COR-L47 (cell line): ENCODE results near the gene CAMK2A.

Experiments
- DNase-seq: peaks from one replicate; lab custom pipeline; 2025; lab: John Stamatoyannopoulos, UW

The CAMK2A gene

GRCh38 chr5:150289551-150290390, at the start of gene CAMK2A:
Gene CAMK2A (minus strand): TSS chr5:150289773. CDS start chr5:150289625, 148 bp downstream.
- DNase-seq = peak; percentile 86

- DNase-seq = peak; percentile 63
Observed at GRCh38 chr5:150339165-150339564, 49.6 kb upstream of the CAMK2A start.

DNA sequence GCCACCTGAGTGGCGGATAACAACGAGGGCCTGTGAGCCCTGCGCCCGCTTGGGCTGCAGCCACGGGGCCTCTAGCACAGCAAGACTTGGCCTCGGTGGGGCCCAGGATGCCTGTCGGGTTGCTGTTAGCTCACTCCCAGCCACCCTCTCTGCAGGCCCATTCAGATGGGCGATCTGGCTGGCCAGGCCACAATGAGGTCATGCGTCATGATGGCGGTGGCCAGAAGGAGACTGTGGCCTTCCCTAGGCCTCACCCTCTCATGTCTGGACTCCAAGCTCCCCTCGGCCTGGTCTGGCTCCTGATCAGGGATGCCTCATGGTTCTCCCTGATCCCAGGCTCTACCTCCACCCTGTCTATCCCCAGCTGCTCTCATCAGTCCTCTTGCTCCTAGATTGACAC, 49.0 kb upstream of the CAMK2A start:
- no peak for DNase-seq

DNA sequence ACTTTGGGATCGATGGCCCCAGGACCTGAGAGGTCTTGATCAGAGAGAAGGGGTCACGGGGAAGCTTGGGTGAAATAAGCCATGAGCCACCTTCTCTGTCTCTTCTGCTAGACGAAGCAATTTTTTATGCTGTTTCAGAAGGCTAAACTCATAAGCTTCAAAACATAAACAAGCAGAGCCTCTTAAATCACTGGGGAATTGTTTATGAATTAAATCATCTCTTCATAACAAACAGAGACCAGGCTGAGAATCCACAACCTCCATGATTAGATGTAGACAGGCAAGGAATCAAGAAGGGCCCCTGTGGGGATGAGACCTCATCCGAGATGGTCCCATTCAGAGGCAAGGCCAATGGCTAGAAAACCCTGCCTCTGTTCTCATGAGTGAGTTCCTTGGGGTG, 46.2 kb upstream of the CAMK2A start:
- no peak for DNase-seq

- DNase-seq = no peak
Observed at GRCh38 chr5:150333400-150333799, 43.8 kb upstream of the CAMK2A start.

GRCh38 chr5:150329881-150330876, 40.6 kb upstream of the CAMK2A start:
- no peak for DNase-seq

DNA sequence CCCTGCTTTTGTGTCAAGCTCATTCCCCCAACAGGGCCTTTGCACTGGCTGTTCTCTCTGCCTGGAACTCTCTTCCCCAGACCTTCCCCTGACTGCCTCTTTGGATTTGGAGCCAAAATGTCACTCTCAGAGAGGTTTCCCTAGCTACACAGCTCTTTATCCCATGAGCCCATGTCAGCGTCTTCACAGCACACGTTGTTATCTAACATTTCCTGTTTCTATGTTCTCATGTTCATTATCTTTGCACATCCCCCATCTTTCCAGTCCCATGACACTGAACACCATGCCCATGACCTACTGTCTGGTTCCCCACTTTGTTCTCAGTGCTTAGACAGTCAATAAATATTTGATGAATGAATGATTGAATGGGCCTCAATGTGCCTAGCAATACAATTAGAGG, 39.5 kb upstream of the CAMK2A start:
- DNase-seq = no peak

DNA sequence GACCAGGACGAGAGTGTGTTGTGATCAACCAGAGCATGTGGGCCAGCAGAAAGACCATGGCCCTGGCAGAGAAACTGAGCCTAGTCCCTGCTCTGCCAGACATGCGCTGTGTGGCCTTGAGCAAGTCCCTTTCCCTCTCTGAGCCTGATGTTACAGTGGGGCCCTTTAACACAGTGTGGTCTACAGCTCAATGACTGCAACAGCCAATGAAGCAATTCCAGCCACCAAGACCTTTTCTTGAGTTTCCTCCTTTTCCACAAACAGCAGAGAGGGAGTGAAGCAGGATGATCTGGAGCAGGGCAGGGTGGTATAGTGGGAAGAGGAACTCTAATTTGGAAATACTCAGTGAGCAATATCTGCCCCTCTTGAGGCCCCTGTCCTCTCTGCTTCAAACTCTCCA, 38.9 kb upstream of the CAMK2A start:
- DNase-seq = no peak

DNA sequence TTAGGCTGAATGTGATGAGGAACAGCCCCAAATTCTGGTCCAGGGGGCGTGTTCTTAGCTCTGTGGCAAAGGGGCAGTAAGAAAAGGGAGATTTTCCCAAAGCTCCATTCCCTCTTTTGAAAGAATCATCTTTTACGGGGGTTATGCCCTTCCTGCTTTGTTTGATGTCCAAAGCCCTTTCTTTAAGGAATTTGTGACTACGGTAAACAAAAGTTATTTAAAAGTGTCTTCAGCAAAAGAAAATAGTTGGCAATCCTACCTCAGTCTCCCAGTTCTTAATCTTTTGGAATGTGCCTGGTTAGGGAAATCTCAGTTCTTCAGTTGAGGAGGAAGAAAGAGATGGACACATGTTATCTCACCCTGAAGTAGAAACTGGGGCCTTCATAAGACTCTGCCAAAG, 37.6 kb upstream of the CAMK2A start:
- DNase-seq = no peak

DNA sequence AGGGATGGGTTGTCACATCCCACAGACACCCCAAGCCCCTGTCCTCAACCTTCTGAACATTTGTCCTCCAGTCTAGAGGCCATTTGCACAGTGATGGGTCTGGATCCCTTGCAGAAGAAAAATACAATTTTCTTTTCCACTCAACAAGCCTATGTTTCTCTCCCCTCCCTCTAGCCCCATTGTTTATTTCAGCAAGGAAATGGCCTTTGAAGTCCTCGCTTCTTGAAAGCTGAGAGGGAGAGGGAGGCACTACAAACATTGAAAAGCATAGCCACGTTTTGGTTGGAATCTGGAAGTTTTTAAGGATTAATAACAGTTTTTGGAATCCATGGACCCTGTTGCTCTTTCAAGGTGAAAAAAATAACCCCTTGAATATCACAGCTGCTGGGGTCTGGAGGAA, 37.1 kb upstream of the CAMK2A start:
- no peak for DNase-seq

- DNase-seq = no peak
Observed at GRCh38 chr5:150325426-150325825, 35.9 kb upstream of the CAMK2A start.

DNA sequence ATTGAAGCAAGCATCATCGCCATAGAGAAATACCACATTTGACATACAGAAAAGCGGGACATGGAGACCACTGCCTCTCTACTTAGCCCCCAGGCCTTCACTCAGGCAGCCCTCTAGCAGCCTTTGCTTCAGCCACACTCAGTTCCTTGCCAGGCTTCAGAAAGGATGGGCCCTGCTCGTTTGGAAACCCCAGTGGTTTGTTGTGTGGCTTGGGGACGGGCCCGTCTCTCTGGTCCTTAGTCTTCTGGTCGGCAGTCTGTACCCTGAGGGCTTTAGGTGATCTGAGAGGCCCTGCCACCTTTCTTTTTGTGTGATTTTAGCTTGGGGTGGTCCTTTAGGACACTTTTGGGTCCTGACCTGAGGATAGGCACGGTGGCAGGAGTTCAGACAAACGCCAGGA, 34.2 kb upstream of the CAMK2A start:
- no peak for DNase-seq

DNA sequence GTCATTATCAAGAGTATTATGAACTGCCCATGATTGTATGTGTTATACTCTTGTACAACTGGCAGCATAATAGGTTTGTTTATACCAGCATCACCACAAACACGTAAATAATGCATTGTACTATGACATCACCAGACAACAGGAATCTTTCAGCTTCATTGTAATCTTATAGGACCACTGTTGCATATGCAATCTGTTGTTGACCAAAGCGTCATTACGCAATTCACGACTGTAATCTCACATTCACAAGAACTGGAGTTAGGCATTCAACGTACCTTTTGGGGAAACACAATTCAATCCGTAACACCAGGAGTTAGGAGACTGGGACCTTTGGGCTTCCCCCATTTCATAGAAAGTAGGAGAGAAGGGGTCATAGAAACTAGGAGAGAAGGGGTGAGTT, 33.5 kb upstream of the CAMK2A start:
- DNase-seq = no peak

DNA sequence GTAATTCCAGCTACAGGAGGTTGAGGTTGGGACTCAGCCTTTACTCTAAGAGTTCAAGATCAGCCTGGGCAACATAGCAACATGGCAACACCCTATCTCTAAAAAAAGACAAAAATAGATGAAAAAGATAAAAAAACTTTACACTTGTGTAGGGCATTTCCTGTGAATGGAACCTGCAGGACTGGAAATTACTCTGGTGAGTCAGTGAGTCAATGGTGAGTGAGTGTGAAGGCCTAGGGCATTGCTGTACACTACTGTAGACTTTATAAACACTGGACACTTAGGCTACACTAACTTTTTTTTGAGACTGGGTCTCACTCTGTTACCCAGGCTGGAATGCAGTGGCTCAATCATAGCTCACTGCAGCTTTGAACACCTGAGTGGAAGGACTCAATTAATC, 32.6 kb upstream of the CAMK2A start:
- no peak for DNase-seq

- no peak for DNase-seq
Observed at GRCh38 chr5:150321784-150322183, 32.2 kb upstream of the CAMK2A start.

- DNase-seq = no peak
Observed at GRCh38 chr5:150321211-150321610, 31.6 kb upstream of the CAMK2A start.

DNA sequence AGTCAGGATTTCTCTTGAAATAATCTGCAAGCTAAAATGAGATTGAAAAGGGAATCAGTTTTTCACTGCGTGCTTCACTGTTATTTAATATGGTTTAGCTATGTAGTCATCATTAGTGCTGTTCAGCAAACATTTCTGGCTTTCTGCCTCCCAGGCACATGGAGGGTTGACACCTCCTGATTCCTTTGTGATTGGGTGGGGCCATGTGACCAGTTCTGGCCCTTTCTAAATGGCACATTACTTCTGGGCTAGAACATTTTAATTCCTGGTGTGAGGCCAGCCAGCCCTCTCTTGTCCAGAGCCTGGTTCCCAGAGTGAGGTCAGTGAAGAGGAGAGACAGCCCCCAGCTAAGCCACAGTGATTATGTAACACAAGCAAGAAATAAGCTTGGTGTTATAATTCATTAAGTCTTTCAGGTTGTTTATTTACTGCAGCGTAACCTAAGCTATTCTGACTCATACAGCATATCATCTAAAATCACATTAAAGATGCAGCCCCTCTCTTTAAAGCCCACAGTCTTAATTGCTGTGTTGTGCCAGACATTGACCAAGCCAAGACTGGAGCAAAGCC, 30.6 kb upstream of the CAMK2A start:
- peak; percentile 38 for DNase-seq

DNA sequence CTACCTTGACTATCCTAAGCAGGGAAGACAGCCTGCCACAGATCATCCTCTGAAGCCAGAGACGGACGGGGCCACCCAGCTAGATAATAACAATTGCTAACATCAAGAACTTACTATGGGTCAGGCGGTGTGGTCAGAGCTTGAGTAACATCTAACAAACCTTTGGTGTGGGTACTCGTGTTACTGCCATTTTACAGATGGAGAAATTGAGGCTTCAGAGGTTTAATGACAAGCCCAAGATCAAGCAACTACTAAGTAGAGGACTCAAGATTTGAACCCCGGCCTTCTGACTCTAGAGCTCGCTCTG, 29.9 kb upstream of the CAMK2A start:
- no peak for DNase-seq

DNA sequence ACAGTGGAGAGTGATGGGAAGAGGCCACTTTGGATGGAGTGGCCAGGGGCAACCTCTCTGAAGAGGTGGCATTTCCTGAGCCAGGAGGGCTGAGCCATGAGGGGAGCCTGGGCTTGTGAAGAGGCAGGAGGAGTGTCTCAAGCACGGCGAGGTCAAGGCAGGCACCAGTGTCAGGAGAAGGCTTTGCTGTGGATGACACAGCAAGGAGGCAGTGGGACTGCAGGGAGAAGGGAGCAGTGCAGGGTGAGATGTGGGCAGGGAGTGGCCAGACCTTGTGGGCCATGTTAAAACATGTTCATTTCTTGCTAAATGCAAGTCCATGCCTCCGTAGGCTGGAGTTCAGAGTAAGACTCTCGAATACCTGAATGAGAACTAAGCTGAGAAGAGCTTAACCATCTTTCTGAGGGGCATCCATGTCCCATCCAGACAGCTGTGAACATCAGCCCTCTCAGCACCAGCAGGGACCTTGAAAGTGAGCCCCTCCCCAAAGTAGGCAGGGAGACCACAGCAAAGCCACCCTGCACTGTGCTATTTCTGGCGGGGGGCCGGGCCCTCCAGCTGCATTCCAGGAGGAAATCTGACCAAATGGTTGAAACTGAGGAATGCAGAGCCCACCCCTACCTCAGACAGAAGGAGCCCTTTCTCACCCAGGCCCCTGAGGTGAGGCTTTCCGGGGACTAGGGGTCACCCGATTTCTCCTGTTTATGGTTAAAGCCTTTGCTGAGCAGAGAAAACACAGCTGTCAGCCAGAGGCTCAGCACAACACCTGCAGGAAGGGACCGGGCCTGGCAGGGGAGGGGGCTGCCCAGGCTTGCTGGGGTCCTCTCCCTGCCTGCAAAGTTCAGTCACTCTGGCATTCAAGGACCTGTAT, 29.3 kb upstream of the CAMK2A start:
- no peak for DNase-seq

DNA sequence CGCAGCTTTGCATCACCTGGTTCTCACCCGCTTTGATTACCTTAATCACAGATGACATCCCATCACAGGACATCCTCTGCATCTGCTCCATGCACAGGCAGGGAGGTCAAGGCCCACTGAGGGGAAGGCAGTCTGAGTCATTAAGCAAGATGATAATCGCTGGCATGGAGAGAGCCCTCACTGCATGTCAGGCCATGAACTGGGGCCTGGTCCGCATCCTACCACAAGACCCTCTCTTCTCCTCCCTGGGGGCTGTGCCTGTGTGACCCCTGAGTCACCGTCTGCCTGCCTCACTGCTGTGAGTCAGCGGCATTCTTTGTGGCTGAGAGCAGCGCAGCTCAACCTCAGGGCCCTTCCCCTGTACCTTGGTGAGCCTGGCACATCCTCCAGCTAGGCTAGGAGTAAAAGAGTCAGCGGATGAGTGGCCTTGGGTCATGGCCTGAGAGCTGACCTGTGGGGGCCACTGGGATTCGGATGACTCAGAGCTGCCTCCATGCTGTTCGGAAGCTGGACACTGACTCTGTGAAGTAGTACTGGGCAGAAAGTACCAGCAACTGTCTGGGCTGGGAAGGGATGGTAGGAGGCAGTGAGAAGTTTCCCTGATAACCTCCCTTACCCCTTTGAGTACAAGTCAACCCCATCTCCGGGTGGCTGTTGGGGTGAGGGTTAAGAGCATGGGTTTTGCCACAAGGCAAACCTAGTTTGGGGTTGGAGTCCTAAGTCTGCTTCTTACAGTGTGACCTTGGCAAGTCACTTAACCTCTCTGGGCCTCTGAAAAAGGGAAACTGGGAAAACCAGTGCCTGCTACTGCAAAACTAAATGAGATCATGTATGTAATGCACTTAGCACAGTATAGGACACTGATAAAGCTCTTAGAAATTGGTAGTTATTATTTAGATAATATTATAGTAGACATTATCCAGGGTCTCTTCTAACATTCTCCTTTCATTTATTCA, 27.8 kb upstream of the CAMK2A start:
- DNase-seq = no peak

- no peak for DNase-seq
Observed at GRCh38 chr5:150316320-150316719, 26.7 kb upstream of the CAMK2A start.
